Heart left ventricle (tissue), 13 donors: ENCODE measurements around the gene GNG7.

Experiments used
- POLR2A ChIP-seq, 2 donors: fragments of 450-650 bp; IDR thresholded peaks; one replicate each; pipeline ENCODE4 v1.6.1; 2017; ENCODE audit warnings: antibody characterized with exemption in 2 of 2, mild to moderate bottlenecking in 2 of 2, moderate library complexity in 2 of 2
- TF ChIP-seq, protein P1 (sequence below), 12 donors: fragments of 200-600 bp; sonication (generic) in 4 of 12; IDR thresholded peaks; one replicate each; pipeline versions ENCODE4 v1.5.0 to v1.8.0; 2018 to 2022; ENCODE audit warnings: antibody characterized with exemption in 12 of 12, mild to moderate bottlenecking in 5 of 12
- donor health status: ischemic (EF 13 %, LVEDD 7.1; RV severe dilation, severe dysfunction).
- donor health status: DM: no; HTN: yes; CAD: no.
- donor health status: DM: no; HTN: no; CAD: no.
- donor health status: ischemic (EF 25% LVEDD 6.9; RV normal size, moderate dysfunction).
- donor health status: ischemic (EF 25% LVEDD 5.7; RV mildly dilated, moderate dysfunction).
- donor health status: ischemic (EF 35%, LVEDD 5.7; RV mildly dilated, moderate dysfunction).
- donor health status: nonischemic (EF 11% LVEDD 7.7; RV severe dilation, severe dysfunction).
- donor health status: DM: yes; HTN: yes; CAD: no.
- donor health status: PGD.
- donor health status: ischemic (EF 29% LVEDD 5.4; RV normal size, mild dysfunction).
- donor health status: nonischemic (EF 23%, LVEDD 6.1; RV moderate dilation, normal function).

- TF ChIP-seq POLR2A (IDR thresholded peaks at IDR 0.05), result no peak
- TF ChIP-seq, protein P1, sequence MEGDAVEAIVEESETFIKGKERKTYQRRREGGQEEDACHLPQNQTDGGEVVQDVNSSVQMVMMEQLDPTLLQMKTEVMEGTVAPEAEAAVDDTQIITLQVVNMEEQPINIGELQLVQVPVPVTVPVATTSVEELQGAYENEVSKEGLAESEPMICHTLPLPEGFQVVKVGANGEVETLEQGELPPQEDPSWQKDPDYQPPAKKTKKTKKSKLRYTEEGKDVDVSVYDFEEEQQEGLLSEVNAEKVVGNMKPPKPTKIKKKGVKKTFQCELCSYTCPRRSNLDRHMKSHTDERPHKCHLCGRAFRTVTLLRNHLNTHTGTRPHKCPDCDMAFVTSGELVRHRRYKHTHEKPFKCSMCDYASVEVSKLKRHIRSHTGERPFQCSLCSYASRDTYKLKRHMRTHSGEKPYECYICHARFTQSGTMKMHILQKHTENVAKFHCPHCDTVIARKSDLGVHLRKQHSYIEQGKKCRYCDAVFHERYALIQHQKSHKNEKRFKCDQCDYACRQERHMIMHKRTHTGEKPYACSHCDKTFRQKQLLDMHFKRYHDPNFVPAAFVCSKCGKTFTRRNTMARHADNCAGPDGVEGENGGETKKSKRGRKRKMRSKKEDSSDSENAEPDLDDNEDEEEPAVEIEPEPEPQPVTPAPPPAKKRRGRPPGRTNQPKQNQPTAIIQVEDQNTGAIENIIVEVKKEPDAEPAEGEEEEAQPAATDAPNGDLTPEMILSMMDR (IDR thresholded peaks at IDR 0.05), result no peak
Observed at GRCh38 chr19:2661615-2662014, 40.9 kb downstream of the GNG7 start.
